Transverse colon (tissue), 4 donors: ENCODE results near the gene CHCHD3.

ENCODE experiments used
- CTCF ChIP-seq, 5 experiments: fragments of 200-600 bp in 3 of 5; fragments of 450-650 bp in 2 of 5; sonication (generic) in 3 of 5; IDR thresholded peaks; 1 replicate in 2 of 5; 2 replicates in 3 of 5; pipeline ENCODE4 v1.5.1; 2016 to 2017; ENCODE audit warnings: antibody characterized with exemption in 5 of 5, inconsistent platforms in 3 of 5, mild to moderate bottlenecking in 2 of 5, moderate library complexity in 1 of 5
- EP300 ChIP-seq: sonication (generic); formaldehyde crosslinking; IDR thresholded peaks from one replicate; pipeline ENCODE4 v1.6.1; 2017; ENCODE audit warnings: antibody characterized with exemption, low read depth
- POLR2A ChIP-seq: fragments of 450-650 bp; IDR thresholded peaks from one replicate; pipeline ENCODE4 v1.6.1; 2016; ENCODE audit warnings: antibody characterized with exemption, mild to moderate bottlenecking, moderate library complexity
- POLR2AphosphoS5 ChIP-seq, 3 donors: sonication (generic); formaldehyde crosslinking; IDR thresholded peaks; one replicate each; pipeline ENCODE4 v1.6.1; 2016; ENCODE audit warnings: antibody characterized with exemption in 3 of 3

GRCh38 chr7:132769280-132769679 lies 312.6 kb downstream of the CHCHD3 start:
- TF ChIP-seq EP300 = no peak
- TF ChIP-seq CTCF (IDR thresholded peaks at IDR 0.05) = no peak
- TF ChIP-seq POLR2AphosphoS5 (IDR thresholded peaks at IDR 0.05) = no peak
- no peak for TF ChIP-seq POLR2A
